NCI-H2196 (cell line): ENCODE results near the gene ADAM19.

Source experiments
- DNase-seq: peaks from one replicate; lab custom pipeline; 2025; ENCODE audit not compliant: unreplicated experiment; lab: John Stamatoyannopoulos, UW

ADAM19 gene

GRCh38 chr5:157519579-157520253 is 55.9 kb downstream of the ADAM19 start:
- DNase-seq: no peak

- DNase-seq: no peak
Measured at GRCh38 chr5:157518963-157519362, 56.6 kb downstream of the ADAM19 start.

- no peak for DNase-seq
Measured at GRCh38 chr5:157516626-157517325, 58.8 kb downstream of the ADAM19 start.

- no peak for DNase-seq
Measured at GRCh38 chr5:157516006-157516405, 59.6 kb downstream of the ADAM19 start.

- DNase-seq: no peak
Measured at GRCh38 chr5:157514974-157515373, 60.6 kb downstream of the ADAM19 start.

GRCh38 chr5:157513182-157513581 is 62.4 kb downstream of the ADAM19 start:
- no peak for DNase-seq

- no peak for DNase-seq
Measured at GRCh38 chr5:157511651-157512644, 63.6 kb downstream of the ADAM19 start.

GRCh38 chr5:157510682-157511081 is 64.9 kb downstream of the ADAM19 start:
- no peak for DNase-seq

- no peak for DNase-seq
Measured at GRCh38 chr5:157509587-157509986, 66.0 kb downstream of the ADAM19 start.

GRCh38 chr5:157509093-157509492 is 66.5 kb downstream of the ADAM19 start:
- DNase-seq: no peak

GRCh38 chr5:157506981-157507780 is 68.4 kb downstream of the ADAM19 start:
- DNase-seq: no peak

GRCh38 chr5:157506066-157506590 is 69.4 kb downstream of the ADAM19 start:
- no peak for DNase-seq

GRCh38 chr5:157505496-157505895 is 70.1 kb downstream of the ADAM19 start:
- DNase-seq: no peak

GRCh38 chr5:157504053-157504452 is 71.5 kb downstream of the ADAM19 start:
- DNase-seq: no peak

- no peak for DNase-seq
Measured at GRCh38 chr5:157502143-157502647, 73.4 kb downstream of the ADAM19 start.

GRCh38 chr5:157497875-157498611 is 77.5 kb downstream of the ADAM19 start:
- peak; percentile 68 for DNase-seq

GRCh38 chr5:157496864-157497263 is 78.7 kb downstream of the ADAM19 start:
- no peak for DNase-seq

- DNase-seq: no peak
Measured at GRCh38 chr5:157494178-157494832, 81.3 kb downstream of the ADAM19 start.

- DNase-seq: no peak
Measured at GRCh38 chr5:157492886-157493285, 82.7 kb downstream of the ADAM19 start.
